Right ventricle myocardium superior (tissue), 1 donor: ENCODE results near the gene INTS13. TPM values are rescaled to one million over a fixed set of nuclear protein-coding genes. Genes with fewer than 3 reads are reported as not detected.
"Not testable (repeated sequence)": the region's sequence is repeated elsewhere in the genome, so short reads cannot be mapped to it uniquely, and the experiment has no call there.

Experiments used
- ATAC-seq: fragments of 200-7000 bp; cut with Tn5 transposase; one replicate; pipeline ENCODE4 v1.9.1; 2020; ENCODE audit warnings: mild to moderate bottlenecking; ENCODE audit not compliant: poor library complexity
- DNase-seq: peaks from one replicate; pipeline ENCODE4 v3.0.0-alpha.2; 2020
- intact Hi-C: fragments of 100-400 bp; cut with DNase I; formaldehyde crosslinking; loops from one replicate; pipeline ENCODE4 v1.11.2; 2022
- total RNA-seq: library from RNA; stranded (reverse); fragmentation: NEBNext Ultra II Directional; extraction: Animal tissue kit (Norgen Biotek cat#: 25700); gene quantifications from one replicate; pipeline ENCODE4 v1.2.1, GENCODE V29; 2021
- donor health status: DM: no; HTN: yes; CAD: no; lungs with severe emphysema.

The INTS13 gene
- total RNA-seq, 1 donor from 2014 or later, result 27.0 TPM

DNA sequence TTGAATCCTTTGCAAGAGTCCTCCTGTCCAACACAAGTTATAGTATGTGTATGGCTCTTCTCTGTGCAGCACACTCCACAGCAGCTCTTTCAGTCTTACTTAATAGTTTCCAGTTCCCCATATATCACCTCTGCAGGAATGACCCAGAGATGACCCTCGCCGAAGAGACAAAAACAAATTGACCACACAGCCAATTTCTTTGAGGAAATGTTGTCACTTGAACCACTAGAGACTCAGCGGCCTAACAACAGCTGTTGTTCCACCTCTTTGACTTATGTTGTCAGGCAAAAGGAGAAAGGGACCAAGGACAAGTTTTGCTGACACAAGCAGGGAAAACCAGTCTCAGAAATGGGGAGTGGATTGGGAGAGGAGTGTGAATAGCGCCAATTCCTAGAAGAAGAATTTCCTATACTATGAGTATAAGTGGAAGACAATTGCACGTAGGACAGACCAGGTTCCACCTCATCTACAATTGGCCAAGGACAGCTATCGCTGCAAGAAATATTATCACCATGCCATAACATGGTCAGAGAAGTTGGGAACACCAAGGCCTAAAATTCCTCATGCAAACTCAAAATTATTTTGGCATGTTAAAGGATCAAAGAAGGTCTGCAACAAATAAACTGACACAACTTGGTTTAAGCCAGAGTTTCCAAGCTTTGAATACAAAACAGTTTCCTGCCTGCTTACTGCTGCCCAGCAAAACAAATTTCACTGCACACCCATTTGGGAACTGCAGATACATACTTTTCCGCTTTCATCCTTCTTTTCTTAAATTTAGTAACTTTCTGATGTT lies 63.1 kb downstream of the INTS13 start:
- ATAC-seq, result no peak
- DNase-seq, result no peak
- intact Hi-C loops, result no loop called here

DNA sequence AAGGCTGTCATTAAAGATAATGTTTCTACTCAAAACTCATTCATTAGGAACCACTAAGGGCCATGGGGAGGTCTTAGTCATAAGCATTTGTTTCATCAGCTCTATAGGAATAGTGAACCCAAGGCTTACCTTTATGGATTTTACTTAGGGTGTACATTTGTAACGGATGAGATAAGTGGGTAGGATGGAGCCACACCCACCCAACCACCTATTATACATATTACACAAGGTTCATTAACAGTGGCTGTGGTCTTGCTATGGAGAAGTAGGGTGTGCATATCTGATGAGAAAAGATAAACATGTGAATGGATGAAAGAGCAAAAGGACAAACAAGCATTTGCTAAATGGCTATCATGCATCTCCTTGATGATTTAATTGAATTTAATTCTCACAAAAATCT lies 65.2 kb downstream of the INTS13 start:
- ATAC-seq (no peak), DNase-seq (no peak)
- intact Hi-C loops, result no loop called here

DNA sequence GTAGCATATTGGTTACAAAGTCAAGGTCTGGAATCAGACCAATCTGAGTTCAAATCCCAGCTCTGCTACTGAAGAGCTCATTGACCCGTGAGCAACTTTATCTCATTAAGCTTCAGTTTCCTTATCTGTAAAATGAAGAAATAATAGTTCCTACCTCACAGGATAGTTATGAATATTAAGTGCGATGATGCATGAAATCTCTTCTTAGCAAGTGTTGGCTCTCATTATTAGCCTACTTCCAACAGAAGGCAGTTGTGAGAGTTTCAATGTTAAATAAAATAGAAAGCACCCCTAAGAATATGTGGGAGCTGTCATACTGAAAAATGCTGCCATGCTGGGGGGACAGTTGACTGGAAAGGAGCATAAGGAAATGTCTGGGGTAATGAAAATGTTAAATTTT lies 65.8 kb downstream of the INTS13 start:
- ATAC-seq (no peak), DNase-seq (no peak)
- intact Hi-C loops, result no loop called here

DNA sequence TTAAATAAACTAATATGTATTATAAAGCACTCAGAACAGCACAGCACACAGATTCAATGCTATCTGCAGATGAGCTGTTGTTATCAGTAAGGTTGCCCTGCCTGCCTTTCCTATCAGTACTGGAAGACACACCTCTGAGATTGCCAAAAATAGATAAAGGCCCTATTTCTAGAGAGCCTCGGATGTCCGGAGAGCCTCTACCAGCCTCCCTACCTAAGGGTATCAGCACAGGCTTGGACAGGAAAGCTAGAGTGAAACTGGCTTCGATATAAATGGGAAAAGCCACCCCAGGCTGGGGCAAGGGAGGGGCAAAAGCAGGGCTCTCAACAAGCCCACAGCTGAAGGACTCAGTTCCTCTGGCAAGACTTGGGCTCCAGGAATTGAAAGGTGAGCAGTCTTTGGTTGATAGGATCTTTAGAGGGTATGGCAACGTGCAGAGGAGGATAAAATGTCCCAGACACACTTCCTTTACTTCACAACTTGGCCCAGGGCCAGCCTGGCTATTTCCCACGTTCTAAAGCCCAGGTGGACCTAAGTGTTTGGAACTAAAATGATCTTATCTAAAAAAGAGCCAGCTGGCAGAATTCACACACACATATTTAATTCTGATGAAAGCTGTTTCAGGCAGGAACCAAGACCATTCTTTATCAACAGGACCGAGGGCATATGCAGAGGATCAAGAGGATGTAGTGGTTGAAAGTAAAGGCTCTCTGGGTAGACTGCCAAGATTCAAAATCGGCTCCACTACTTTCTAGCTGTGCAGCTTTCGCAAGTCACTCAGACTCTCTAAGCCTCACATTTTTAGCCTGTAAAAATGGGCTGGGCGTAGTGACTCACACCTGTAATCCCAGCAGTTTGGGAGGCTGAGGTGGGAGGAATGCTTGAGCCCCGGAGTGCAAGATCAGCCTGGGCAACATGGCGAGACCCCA lies 67.0 kb downstream of the INTS13 start:
- peak; percentile 67 for DNase-seq
- intact Hi-C loops, result no loop called here
- ATAC-seq, result peak; percentile 70

DNA sequence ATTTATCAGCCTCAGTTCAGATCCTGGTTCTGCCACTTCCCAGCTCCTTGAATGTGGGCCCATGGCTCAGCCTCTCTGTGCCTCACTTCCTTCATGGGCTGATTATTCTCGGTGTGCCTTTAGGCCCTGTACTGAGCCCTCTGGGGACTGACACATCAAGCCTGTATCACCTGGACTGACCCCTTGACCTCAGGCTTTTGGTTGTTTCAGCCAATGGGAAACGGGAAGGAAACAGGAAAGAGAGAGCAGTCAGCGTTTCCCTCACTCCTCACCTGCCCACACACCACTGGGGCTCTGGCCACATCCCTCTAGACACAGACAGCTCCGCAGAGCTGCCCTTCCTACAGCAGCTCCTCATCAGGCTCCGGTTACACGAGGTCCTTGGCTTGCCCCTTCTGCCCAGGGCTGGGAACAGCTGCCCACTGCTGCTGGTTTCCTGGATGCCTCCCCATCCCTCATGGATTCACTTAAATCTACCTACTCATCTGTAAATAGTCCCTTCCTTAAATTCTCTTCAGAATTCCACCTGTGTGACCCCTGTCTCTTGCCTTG lies 67.8 kb downstream of the INTS13 start:
- intact Hi-C loops, result no loop called here
- DNase-seq (no peak), ATAC-seq (no peak)

DNA sequence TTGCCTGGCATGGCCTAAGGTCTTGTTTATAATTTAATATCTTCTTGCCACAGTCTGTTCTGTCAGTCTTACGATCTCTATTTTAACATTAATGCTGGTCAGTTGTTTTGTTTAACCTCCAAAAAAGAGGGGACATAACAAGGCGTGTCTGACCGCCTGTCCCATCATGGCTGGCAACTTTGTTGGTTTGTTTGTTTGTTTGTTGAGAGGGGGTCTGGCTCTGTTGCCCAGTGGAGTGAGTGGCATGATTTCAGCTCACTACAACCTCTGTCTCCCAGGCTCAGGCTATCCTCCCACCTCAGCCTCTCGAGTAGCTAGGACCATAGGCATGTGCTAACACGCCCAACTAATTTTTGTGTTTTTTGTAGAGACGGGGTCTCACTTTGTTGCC lies 68.7 kb downstream of the INTS13 start:
- no peak for DNase-seq
- intact Hi-C loops, result no loop called here
- no peak for ATAC-seq

DNA sequence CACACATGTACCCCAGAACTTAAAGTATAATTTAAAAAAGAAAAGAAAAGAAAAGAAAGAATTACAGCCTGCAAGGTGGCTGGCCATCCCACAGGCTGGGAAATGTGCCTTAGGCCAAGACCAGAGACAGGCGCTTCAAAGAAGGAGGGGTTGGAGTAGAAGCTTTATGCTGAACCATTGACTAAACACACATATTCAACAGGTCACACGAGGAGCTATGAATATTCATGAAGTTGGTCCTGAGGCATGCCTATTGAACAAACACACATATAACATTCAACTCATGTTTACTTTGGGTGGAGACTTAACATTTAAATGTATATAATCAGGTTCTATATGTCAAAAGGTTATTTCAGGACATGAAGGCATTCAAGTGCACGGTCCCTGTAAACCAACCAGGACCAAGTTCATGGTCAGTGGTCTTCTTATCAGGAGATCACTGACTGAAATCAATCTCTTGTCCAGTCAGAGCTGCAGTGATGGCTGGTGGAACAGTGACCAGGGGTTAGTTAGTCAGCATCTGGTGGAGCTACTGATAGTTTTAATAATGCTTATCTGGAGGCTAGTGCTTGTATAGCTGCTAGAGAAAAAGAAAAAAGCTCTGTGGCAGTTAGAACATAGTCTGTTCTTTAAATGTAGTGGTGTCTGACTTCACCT lies 69.2 kb downstream of the INTS13 start:
- intact Hi-C loops, result no loop called here
- DNase-seq (no peak), ATAC-seq (no peak)

DNA sequence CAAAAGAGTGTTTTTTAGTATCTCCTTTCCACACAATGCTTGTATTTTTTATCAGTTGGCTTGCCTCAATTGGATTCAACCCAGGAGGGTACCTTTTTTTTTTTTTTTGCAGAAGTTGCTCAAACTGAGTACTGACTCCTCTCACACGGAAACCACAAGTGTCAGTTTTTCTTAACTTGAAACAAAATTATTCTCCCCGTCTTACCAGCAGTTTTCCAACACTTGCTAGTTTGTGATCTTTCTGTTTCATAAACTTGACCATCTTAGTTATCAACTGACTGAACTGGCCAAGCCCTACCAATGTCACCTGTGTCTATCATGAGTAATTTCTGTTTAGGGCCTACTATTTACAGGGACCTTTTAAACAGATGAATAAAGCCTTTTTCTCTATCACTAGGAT lies 70.7 kb downstream of the INTS13 start:
- DNase-seq, result no peak
- intact Hi-C loops, result no loop called here
- no peak for ATAC-seq

DNA sequence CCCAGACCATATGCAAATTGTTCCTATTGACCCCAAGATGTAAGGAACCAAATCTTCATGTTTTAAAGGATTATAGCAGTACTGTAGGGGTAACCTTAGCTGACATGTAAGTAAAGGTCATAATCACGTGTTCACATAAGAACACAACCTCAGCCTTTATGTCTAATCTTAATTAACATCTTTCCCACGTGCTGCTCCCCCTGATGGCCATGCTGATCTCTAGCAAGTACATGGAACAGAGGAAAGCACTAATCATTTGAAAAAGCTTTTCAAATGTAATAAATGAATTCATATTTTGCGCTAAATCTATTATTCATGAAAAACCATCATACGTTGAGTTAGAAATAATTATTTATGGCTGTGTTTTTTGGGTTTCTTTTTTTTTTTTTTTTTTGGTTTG lies 74.3 kb downstream of the INTS13 start:
- intact Hi-C loops, result no loop called here
- DNase-seq (no peak), ATAC-seq (no peak)

DNA sequence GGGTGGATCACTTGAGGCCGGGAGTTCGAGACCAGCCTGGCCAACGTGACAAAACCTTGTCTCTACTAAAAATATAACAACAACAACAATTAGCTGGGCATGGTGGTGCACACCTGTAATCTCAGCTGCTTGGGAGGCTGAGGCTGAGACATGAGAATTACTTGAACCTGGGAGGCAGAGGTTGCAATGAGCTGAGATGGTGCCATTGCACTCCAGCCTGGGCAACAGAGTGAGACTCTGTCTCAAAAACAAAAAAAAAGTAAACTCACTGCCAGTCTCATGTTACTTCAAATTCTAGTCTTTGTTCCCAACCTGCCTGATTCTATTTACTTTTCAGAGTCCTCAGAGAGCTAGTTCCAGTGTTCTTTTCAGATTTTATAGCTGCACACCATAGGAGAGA lies 75.0 kb downstream of the INTS13 start:
- DNase-seq, intact Hi-C loops, ATAC-seq: not testable (repeated sequence)

DNA sequence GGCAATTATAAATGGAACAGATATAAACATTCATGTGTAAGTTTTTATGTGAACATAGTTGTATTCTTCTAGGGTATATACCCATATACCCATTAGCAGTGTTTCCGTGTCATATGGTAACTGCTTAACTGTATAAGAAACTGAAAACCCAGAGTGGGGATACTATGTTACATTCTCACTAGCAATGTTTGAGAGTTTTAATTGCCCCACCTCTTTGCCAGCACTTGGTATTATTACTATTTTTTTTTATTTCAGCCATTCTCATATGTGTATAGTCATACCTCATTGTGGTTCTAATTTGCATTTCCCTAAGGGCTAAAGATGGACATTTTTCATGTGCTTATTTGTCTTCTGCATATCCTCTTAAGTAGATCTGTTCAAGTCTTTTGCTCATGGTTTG lies 76.1 kb downstream of the INTS13 start:
- intact Hi-C loops, result no loop called here
- ATAC-seq (no peak), DNase-seq (no peak)

DNA sequence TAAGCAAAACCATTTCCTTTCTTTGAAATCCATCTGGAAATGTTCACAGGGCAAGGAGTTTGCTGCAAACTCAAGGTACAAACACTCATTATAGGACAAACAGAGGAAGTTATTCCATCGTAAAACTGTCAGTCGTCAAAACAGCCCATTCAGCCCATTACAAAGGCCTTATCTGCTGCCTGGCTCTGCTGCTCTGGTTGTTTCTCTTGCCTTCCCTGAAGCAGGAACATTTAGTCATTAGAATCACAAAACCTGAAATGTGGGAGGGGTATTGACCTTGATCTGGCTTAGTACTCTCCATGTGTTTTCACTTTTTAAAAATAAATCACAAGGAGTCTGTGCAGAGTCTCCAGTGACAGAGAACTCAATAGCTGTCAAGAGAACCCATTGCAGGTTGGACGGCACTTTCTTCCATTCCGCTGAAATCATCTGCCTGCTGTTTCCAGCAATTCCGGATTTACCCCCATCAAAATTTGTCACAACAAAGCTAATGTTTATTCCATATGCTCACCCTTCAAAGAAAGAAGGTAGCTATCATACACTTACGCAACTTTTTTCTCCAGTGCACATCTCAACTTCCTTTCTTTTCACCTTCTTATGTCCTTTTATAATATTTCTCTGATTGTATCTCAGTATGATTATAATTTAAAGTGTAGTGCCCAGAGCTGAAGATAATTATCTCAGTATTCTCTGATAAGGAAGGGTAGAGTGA lies 80.2 kb downstream of the INTS13 start:
- intact Hi-C loops, result no loop called here
- ATAC-seq (peak; percentile 23), DNase-seq (no peak)

DNA sequence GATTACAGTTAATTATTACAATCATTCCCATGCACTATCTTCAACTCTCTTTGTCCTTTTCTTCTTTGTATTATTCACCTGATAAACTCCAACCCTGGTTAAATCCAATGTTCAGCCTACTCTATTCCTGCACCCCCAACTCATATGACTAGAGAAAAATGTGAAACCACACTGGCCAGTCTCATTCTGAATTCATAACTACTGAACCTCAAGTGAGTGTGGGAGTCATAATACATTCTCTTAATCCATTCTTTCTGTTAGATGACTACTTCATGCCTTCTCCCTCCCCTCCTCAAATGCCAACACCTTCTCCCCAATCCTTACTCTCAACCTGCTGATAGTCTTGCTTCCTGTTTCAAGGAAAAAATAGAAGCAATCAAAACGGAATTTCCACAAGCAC lies 82.4 kb downstream of the INTS13 start:
- no peak for ATAC-seq
- DNase-seq, result no peak
- intact Hi-C loops, result no loop called here

Other genes starting within 250 kb of the INTS13 start
- 10.0 TPM for gene ITPR2, start 104.8 kb downstream of the INTS13 start, total RNA-seq
- gene FGFR1OP2, start 489 bp upstream of the INTS13 start, total RNA-seq, result 30.0 TPM
- gene TM7SF3, start 76.4 kb upstream of the INTS13 start, total RNA-seq, result 19.7 TPM
- gene MED21, start 84.6 kb upstream of the INTS13 start, total RNA-seq, result 44.8 TPM
- not detected for gene C12orf71, start 144.6 kb upstream of the INTS13 start, total RNA-seq